Measurements from ENCODE around the gene DHX16. TPM values are rescaled to one million over a fixed set of nuclear protein-coding genes. Genes with fewer than 3 reads are reported as not detected.
A peak's percentile ranks its signal among the peaks of the same experiment; 100 is the strongest.

Gene DHX16
- total RNA-seq, 1 experiment from 2014 or later = 32.2 TPM

DNA sequence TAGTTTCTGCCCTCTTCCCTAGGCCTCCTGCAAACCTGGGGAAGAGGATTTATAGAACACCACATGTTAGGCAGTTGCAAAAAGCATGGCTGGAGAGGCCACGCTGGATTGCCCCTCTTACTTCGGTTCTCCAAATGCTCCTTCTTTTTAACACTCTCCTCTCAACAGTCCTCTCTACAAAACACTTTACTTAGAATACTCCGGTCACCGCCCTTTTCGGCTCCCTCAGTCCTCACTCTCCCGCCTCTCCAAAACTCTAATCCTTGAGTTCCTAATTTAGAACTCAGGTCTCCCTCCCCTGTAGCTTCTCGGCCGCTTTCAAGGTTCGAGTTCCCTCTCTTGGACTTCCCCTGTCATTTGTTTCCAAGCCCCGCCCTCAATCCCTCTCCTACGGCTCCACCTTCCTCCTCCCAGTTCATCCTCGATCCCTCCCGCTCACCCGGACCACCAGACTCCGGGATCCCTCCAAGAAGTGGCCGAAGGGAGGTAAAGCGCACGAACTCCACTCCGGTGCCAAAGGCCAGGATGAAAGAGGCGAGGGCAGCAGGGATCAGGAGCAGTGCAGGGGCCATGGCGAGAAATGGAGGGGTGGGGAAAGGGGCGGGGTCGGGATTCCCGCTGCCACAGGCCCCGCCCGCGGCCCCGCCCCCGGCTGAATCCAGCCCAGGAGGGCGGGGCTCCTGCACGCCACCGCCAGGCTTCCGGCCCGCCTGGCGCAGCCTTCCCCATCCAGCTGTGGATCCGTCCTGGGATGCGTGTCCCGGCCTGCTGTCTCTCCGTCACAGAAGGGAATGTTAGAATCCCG lies 17.8 kb upstream of the DHX16 start, which contains the start of gene NRM:
Gene NRM, minus strand, starts transcription at position 582 of the 805 bp plus-strand sequence. Its CDS starts 10 bp downstream, at position 572.
- Mint-ChIP-seq H3K9me3 (no peaks in the 10 kb centered on the region), H3K4me3 (peak within 1 kb of the TSS; percentile 93), H3K27ac (peak within 1 kb of the TSS; percentile 92), H3K4me1 (peaks cover 44% of the 10 kb centered on the region), H3K36me3 (peaks cover 3% of the 10 kb centered on the region; the same call in 1 of the 2 replicates), H3K27me3 (ENCODE audit: low read depth) (no peaks in the 10 kb centered on the region)
- ATAC-seq = peak; percentile 63
- DNase-seq (ENCODE audit: low spot score) = peak; percentile 80
- no peak for TF ChIP-seq ZNF138 (CRISPR knock-in tag; conservative IDR thresholded peaks at IDR 0.05)
- no peak for TF ChIP-seq FOXP1 (CRISPR knock-in tag; IDR thresholded peaks at IDR 0.05; ENCODE audit: borderline replicate concordance)
- TF ChIP-seq, protein P1, sequence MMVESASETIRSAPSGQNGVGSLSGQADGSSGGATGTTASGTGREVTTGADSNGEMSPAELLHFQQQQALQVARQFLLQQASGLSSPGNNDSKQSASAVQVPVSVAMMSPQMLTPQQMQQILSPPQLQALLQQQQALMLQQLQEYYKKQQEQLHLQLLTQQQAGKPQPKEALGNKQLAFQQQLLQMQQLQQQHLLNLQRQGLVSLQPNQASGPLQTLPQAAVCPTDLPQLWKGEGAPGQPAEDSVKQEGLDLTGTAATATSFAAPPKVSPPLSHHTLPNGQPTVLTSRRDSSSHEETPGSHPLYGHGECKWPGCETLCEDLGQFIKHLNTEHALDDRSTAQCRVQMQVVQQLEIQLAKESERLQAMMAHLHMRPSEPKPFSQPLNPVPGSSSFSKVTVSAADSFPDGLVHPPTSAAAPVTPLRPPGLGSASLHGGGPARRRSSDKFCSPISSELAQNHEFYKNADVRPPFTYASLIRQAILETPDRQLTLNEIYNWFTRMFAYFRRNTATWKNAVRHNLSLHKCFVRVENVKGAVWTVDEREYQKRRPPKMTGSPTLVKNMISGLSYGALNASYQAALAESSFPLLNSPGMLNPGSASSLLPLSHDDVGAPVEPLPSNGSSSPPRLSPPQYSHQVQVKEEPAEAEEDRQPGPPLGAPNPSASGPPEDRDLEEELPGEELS (CRISPR knock-in tag; IDR thresholded peaks at IDR 0.05) = peak; percentile 37; the same call in 1 of the 2 replicates
- TF ChIP-seq NR3C1 (CRISPR knock-in tag; conservative IDR thresholded peaks at IDR 0.05; ENCODE audit: low read depth) = no peak
- TF ChIP-seq, protein P2, sequence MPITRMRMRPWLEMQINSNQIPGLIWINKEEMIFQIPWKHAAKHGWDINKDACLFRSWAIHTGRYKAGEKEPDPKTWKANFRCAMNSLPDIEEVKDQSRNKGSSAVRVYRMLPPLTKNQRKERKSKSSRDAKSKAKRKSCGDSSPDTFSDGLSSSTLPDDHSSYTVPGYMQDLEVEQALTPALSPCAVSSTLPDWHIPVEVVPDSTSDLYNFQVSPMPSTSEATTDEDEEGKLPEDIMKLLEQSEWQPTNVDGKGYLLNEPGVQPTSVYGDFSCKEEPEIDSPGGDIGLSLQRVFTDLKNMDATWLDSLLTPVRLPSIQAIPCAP (CRISPR knock-in tag; IDR thresholded peaks at IDR 0.05) = no peak
- TF ChIP-seq SP1 (CRISPR knock-in tag; conservative IDR thresholded peaks at IDR 0.05) = peak; percentile 81
- no peak for TF ChIP-seq ZNF232 (CRISPR knock-in tag; IDR thresholded peaks at IDR 0.05)
- TF ChIP-seq ETV6 (CRISPR knock-in tag; IDR thresholded peaks at IDR 0.05) = peak; percentile 43; the same call in 1 of the 2 replicates
- TF ChIP-seq, protein P3, sequence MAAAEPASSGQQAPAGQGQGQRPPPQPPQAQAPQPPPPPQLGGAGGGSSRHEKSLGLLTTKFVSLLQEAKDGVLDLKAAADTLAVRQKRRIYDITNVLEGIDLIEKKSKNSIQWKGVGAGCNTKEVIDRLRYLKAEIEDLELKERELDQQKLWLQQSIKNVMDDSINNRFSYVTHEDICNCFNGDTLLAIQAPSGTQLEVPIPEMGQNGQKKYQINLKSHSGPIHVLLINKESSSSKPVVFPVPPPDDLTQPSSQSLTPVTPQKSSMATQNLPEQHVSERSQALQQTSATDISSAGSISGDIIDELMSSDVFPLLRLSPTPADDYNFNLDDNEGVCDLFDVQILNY (CRISPR knock-in tag; IDR thresholded peaks at IDR 0.05) = peak; percentile 48; the same call in 1 of the 2 replicates
- CTCF ChIA-PET = interaction anchor here (0.7 to 4.0 kb wide), 8 partner anchors 12 to 291 kb away, joined by 3 to 49 read pairs (median 6); partner anchors contain the start of genes DHX16 and MDC1
- POLR2A ChIA-PET = interaction anchor here (0.6 to 1.4 kb wide), 4 partner anchors 11 to 76 kb away, joined by 3 to 5 read pairs (median 3); partner anchors contain the start of gene MDC1

DNA sequence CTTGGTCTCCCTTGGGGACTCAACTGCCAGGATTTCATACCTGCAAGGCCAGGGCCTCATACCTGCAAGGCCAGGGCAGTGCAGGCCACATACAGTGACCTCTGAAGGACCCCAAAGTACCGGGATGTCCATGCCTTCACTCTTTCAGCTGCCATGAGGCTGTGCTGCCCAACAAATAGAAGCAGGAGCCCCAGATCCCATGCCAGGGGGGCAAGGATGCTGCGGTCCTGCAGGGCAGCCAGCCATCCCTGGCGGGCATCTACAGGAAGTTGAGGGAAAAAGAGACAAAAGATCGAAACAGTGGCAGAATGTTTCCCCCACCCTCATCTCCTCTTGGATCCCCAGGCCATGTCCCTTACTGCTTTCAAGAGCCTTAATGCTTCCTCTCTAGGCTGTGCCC lies 17.2 kb upstream of the DHX16 start:
- TF ChIP-seq, protein P4, sequence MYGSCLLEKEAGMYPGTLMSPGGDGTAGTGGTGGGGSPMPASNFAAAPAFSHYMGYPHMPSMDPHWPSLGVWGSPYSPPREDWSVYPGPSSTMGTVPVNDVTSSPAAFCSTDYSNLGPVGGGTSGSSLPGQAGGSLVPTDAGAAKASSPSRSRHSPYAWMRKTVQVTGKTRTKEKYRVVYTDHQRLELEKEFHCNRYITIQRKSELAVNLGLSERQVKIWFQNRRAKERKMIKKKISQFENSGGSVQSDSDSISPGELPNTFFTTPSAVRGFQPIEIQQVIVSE (CRISPR knock-in tag; IDR thresholded peaks at IDR 0.05; ENCODE audit: borderline replicate concordance) = no peak
- no peak for TF ChIP-seq KAT7 (CRISPR knock-in tag; IDR thresholded peaks at IDR 0.05; ENCODE audit: borderline replicate concordance)
- TF ChIP-seq, protein P5, sequence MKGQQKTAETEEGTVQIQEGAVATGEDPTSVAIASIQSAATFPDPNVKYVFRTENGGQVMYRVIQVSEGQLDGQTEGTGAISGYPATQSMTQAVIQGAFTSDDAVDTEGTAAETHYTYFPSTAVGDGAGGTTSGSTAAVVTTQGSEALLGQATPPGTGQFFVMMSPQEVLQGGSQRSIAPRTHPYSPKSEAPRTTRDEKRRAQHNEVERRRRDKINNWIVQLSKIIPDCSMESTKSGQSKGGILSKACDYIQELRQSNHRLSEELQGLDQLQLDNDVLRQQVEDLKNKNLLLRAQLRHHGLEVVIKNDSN (CRISPR knock-in tag; IDR thresholded peaks at IDR 0.05) = no peak
- TF ChIP-seq, protein P6, sequence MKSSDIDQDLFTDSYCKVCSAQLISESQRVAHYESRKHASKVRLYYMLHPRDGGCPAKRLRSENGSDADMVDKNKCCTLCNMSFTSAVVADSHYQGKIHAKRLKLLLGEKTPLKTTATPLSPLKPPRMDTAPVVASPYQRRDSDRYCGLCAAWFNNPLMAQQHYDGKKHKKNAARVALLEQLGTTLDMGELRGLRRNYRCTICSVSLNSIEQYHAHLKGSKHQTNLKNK (CRISPR knock-in tag; IDR thresholded peaks at IDR 0.05) = no peak
- no peak for TF ChIP-seq JUN (CRISPR knock-in tag; IDR thresholded peaks at IDR 0.05)
- TF ChIP-seq ESRRA (CRISPR knock-in tag; IDR thresholded peaks at IDR 0.05; ENCODE audit: borderline replicate concordance) = no peak

More for the DNA sequence above, 17.2 kb upstream of the DHX16 start:
- DNase-seq (ENCODE audit: low spot score) (no peak), ATAC-seq (no peak)
- ChIA-PET POLR2A (interaction anchor here (0.6 to 2.6 kb wide), 5 partner anchors 10 to 190 kb away, joined by 3 to 5 read pairs (median 3); partner anchors contain the start of gene MDC1), CTCF (interaction anchor here (0.7 to 4.0 kb wide), 6 partner anchors 11 to 191 kb away, joined by 3 to 49 read pairs (median 9); partner anchors contain the start of gene DHX16)
- Mint-ChIP-seq H3K4me1 (peaks cover 51% of the 10 kb centered on the region), H3K4me3 (peak overlapping the region; percentile 93), H3K9me3 (no peaks in the 10 kb centered on the region), H3K36me3 (peaks cover 3% of the 10 kb centered on the region; the same call in 1 of the 2 replicates), H3K27ac (0 out of 2 replicates have a peak overlapping the region, but pooled peaks have one; percentile 92), H3K27me3 (ENCODE audit: low read depth) (no peaks in the 10 kb centered on the region)
